CD4-positive, alpha-beta memory T cell (primary cell): ENCODE measurements around the gene ITSN1. TPM values are rescaled to one million over a fixed set of nuclear protein-coding genes. Genes with fewer than 3 reads are reported as not detected.

Experiments used
- CTCF ChIA-PET: fragments of 350-600 bp; sonication (Branson Sonifier 250); formaldehyde crosslinking; loops from one replicate; lab custom pipeline; 2021; ENCODE audit warnings: inconsistent platforms; ENCODE audit not compliant: partially characterized antibody; lab: Charles Lee
- POLR2A ChIA-PET: fragments of 350-600 bp; sonication (Branson Sonifier 250); formaldehyde crosslinking; loops from one replicate; lab custom pipeline; 2021; ENCODE audit not compliant: partially characterized antibody; lab: Charles Lee
- DNase-seq, 5 donors: peaks; one replicate each; pipeline versions ENCODE4 v3.0.0 to v3.0.0-alpha.2; 2020 to 2022; ENCODE audit warnings: mixed read lengths in 1 of 5
- H3K27ac ChIP-seq: one replicate; pipeline ENCODE4 v1.7.0; 2013; ENCODE audit warnings: low read depth, low read length
- H3K27me3 ChIP-seq: 2 replicates; pipeline ENCODE4 v1.7.0; 2013; ENCODE audit warnings: mild to moderate bottlenecking, low read length, moderate library complexity; ENCODE audit not compliant: insufficient read depth
- H3K36me3 ChIP-seq: 2 replicates; pipeline ENCODE4 v1.7.0; 2013; ENCODE audit warnings: mild to moderate bottlenecking, low read length, moderate library complexity; ENCODE audit not compliant: insufficient read depth
- H3K4me1 ChIP-seq: 2 replicates; pipeline ENCODE4 v1.7.0; 2013; ENCODE audit warnings: mild to moderate bottlenecking, low read length, moderate library complexity; ENCODE audit not compliant: insufficient read depth
- H3K4me3 ChIP-seq, 2 donors: one replicate each; pipeline ENCODE4 v1.7.0; 2013; ENCODE audit warnings: low read length in 2 of 2, mild to moderate bottlenecking in 1 of 2
- H3K9me3 ChIP-seq, 2 donors: one replicate each; pipeline ENCODE4 v1.7.0; 2013; ENCODE audit warnings: low read length in 2 of 2, control low read depth in 1 of 2; ENCODE audit not compliant: control insufficient read depth in 1 of 2
- H3K27ac Mint-ChIP-seq, 7 donors: one replicate each; pipeline ENCODE4 v1.8.0; 2020 to 2021; ENCODE audit warnings: mixed read lengths in 7 of 7, mild to moderate bottlenecking in 6 of 7, inconsistent platforms in 3 of 7, moderate library complexity in 3 of 7
- H3K27me3 Mint-ChIP-seq, 2 donors: one replicate each; pipeline ENCODE4 v1.8.0; 2020 to 2021; ENCODE audit warnings: mixed read lengths in 2 of 2
- H3K36me3 Mint-ChIP-seq, 2 donors: one replicate each; pipeline ENCODE4 v1.8.0; 2020 to 2021; ENCODE audit warnings: mixed read lengths in 2 of 2, inconsistent platforms in 1 of 2, mild to moderate bottlenecking in 1 of 2
- H3K4me1 Mint-ChIP-seq, 4 donors: one replicate each; pipeline ENCODE4 v1.8.0; 2020 to 2021; ENCODE audit warnings: mixed read lengths in 4 of 4, mild to moderate bottlenecking in 1 of 4
- H3K4me3 Mint-ChIP-seq, 8 donors: one replicate each; pipeline ENCODE4 v1.8.0; 2020 to 2021; ENCODE audit warnings: mixed read lengths in 8 of 8, mild to moderate bottlenecking in 7 of 8, moderate library complexity in 6 of 8, inconsistent platforms in 3 of 8
- H3K9me3 Mint-ChIP-seq, 8 donors: one replicate each; pipeline ENCODE4 v1.8.0; 2020 to 2021; ENCODE audit warnings: mixed read lengths in 8 of 8, mild to moderate bottlenecking in 5 of 8, inconsistent platforms in 3 of 8, moderate library complexity in 1 of 8
- intact Hi-C: fragments of 100-400 bp; cut with micrococcal nuclease; formaldehyde crosslinking; loops from one replicate; pipeline ENCODE4 v1.15.1; 2023
- polyA plus RNA-seq, 2 donors: library from polyadenylated mRNA; unstranded; fragments of 300-500 nt; fragmentation: Illumina TruSeq; gene quantifications; one replicate each; pipeline ENCODE4 v1.2.3, GENCODE V29; 2021
- total RNA-seq, 2 experiments: library from RNA; stranded (reverse); gene quantifications; one replicate each; pipeline ENCODE4 v1.2.3, GENCODE V29; 2021

The ITSN1 gene
- total and polyA plus RNA-seq, 4 experiments from 2014 or later: 1.0 to 3.9 (median 3.0) TPM

DNA sequence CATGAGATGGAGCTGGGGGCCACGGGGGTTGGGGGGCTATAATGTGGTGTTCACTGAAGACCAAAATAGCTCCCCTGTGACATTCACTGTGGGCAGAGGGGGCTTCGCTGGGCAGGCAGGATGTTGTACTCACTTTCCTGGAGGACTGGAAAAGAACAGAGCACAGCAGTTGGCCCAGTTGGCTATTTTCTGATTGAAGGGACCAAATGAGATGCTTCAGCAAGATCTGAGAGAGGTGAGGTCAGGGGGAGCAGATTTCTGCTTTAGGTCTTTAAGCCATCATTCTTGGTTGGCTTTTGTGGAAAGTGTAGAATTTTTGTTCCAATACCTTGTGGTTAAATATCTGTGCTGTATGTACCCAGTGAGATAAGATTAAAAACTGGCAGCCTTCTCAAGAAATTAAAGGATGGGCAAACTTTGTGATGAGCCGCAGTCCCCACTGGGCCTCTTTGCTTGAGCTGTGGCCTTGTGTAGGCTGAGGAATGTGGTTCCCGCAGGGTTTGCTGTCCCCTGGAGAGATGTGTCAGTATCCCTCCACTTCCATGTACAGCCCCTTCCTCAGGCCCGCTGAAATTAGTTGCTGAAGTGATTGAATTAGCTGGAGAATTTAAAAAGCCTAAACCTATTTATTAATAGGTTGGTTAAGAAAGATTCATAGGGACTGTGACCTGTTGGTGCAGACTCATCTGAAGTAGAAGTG is 192.7 kb downstream of the ITSN1 start:
- H3K4me1 ChIP-seq: no peaks in the 10 kb centered on the region
- Mint-ChIP-seq H3K4me3 (no peak overlapping the region), H3K27me3 (no peaks in the 10 kb centered on the region), H3K9me3 (peaks cover 0 to 3% (median 0%) of the 10 kb centered on the region in 8 donors), H3K27ac (no peak overlapping the region), H3K36me3 (peaks cover 2% of the 10 kb centered on the region in 2 donors), H3K4me1 (no peaks in the 10 kb centered on the region)
- H3K27ac ChIP-seq: no peak overlapping the region
- no peaks in the 10 kb centered on the region for H3K27me3 ChIP-seq
- ChIA-PET POLR2A (no interaction called here), CTCF (no interaction called here)
- no peaks in the 10 kb centered on the region for H3K36me3 ChIP-seq
- DNase-seq: no peak
- intact Hi-C loops: no loop called here
- no peak overlapping the region for H3K4me3 ChIP-seq
- H3K9me3 ChIP-seq: no peaks in the 10 kb centered on the region

DNA sequence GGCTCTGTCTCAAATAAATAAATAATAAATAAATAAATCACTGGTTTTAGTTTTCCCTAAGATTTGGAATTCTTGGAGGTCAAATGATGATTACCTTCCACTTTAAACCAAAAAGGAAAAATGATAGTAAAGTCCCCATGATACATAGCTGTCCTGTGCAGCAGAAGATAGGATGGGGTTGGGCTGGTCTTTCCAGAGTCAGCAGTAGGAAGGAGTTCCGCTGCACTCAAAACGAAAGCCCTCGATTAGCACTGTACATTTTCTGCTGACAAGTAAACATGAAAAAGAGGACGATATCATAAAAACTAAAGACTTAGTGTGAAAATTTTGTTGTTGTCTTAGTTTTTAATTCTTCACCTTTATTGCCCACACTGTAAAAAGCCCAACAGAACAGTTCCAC is 193.6 kb downstream of the ITSN1 start:
- intact Hi-C loops: no loop called here
- Histone ChIP-seq H3K36me3 (no peaks in the 10 kb centered on the region), H3K27me3 (no peaks in the 10 kb centered on the region)

DNA sequence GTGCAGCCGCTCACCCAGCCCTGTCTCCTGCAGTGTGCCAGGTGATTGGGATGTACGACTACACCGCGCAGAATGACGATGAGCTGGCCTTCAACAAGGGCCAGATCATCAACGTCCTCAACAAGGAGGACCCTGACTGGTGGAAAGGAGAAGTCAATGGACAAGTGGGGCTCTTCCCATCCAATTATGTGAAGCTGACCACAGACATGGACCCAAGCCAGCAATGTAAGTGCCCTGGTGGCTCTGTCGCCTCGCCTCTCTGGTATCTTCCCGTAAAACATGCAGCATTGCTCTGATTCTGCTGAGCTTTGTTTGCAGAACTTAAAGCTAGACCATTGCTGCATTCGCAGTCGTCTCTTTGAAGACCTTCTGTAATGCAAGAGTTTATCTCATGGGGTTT is 194.1 kb downstream of the ITSN1 start:
- H3K9me3 Mint-ChIP-seq: no peaks in the 10 kb centered on the region
- no peak overlapping the region for H3K27ac Mint-ChIP-seq
- intact Hi-C loops: no loop called here
- CTCF ChIA-PET: no interaction called here
- Histone ChIP-seq H3K36me3 (no peaks in the 10 kb centered on the region), H3K9me3 (no peaks in the 10 kb centered on the region), H3K4me1 (no peaks in the 10 kb centered on the region), H3K27me3 (no peaks in the 10 kb centered on the region), H3K27ac (no peak overlapping the region), H3K4me3 (no peak overlapping the region)
- no peak for DNase-seq
- H3K36me3 Mint-ChIP-seq: peaks cover 0 to 2% of the 10 kb centered on the region in 2 donors
- no peaks in the 10 kb centered on the region for H3K27me3 Mint-ChIP-seq
- no peaks in the 10 kb centered on the region for H3K4me1 Mint-ChIP-seq
- POLR2A ChIA-PET: no interaction called here
- no peak overlapping the region for H3K4me3 Mint-ChIP-seq

More for the DNA sequence above, 193.6 kb downstream of the ITSN1 start:
- POLR2A ChIA-PET: interaction anchor here (0.6 kb wide), 1 partner anchor 1169 kb away, joined by 3 read pairs; no protein-coding TSS in a partner anchor
- H3K4me1 Mint-ChIP-seq: no peaks in the 10 kb centered on the region
- no peaks in the 10 kb centered on the region for H3K27me3 Mint-ChIP-seq
- no peaks in the 10 kb centered on the region for H3K9me3 Mint-ChIP-seq
- Histone ChIP-seq H3K9me3 (no peaks in the 10 kb centered on the region), H3K4me1 (no peaks in the 10 kb centered on the region), H3K27ac (no peak overlapping the region), H3K4me3 (no peak overlapping the region)
- H3K4me3 Mint-ChIP-seq: no peak overlapping the region
- peaks cover 0 to 2% of the 10 kb centered on the region in 2 donors for H3K36me3 Mint-ChIP-seq
- H3K27ac Mint-ChIP-seq: no peak overlapping the region
- no peak for DNase-seq
- CTCF ChIA-PET: no interaction called here

DNA sequence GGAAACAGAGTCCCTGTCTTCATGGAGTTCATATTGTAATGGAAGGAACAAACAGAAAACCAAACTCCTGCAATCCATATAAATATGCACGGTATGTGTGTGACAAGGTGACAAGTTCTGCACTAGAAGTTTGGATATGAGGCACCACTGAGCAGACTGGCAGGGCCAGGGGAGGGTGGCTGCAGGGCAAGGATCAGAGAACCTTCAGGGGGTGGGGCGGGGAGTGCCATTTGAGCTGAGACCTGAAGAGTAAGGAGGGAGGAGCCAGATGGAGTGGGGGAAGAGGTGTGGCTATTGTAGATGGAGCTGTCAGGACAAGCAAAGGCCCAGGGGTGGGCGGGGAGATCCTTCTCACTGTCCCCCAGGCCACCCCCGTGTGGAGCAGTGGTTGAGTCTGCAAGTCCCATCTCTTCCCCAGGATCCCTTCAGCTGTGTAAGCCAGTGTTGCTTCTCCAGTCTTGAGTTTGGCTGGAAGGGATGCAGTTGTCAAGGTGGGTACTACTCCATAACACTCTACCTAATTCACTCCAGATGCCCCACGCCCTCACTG is 196.9 kb downstream of the ITSN1 start:
- Histone ChIP-seq H3K9me3 (no peaks in the 10 kb centered on the region), H3K36me3 (no peaks in the 10 kb centered on the region), H3K27ac (no peak overlapping the region), H3K4me1 (no peaks in the 10 kb centered on the region), H3K27me3 (no peaks in the 10 kb centered on the region), H3K4me3 (no peak overlapping the region)
- Mint-ChIP-seq H3K4me3 (no peak overlapping the region), H3K27ac (no peak overlapping the region), H3K4me1 (no peaks in the 10 kb centered on the region), H3K36me3 (no peaks in the 10 kb centered on the region), H3K27me3 (no peaks in the 10 kb centered on the region), H3K9me3 (no peaks in the 10 kb centered on the region)
- intact Hi-C loops: no loop called here
- DNase-seq: no peak
- ChIA-PET POLR2A (no interaction called here), CTCF (no interaction called here)

DNA sequence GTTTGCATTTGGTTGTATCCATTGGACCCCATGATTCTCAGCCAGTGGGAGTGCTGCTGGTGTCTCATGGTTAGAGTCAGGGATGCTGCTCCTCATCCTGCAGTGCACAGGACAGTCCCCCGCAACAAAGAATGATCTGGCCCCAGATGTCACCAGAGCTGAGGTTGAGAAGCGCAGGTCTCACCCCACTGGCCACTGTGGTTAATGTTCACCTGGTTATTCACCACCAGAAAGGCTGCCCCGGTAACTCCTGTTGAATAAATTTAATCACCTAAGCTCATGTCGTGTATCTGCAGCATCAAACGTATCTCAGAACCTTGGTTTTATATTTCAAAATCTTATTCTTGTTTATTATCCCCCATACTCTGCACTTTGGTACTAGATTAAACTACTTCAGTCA is 197.5 kb downstream of the ITSN1 start:
- Histone ChIP-seq H3K27ac (no peak overlapping the region), H3K4me1 (no peaks in the 10 kb centered on the region), H3K9me3 (no peaks in the 10 kb centered on the region), H3K36me3 (no peaks in the 10 kb centered on the region), H3K27me3 (no peaks in the 10 kb centered on the region), H3K4me3 (no peak overlapping the region)
- H3K4me1 Mint-ChIP-seq: no peaks in the 10 kb centered on the region
- no peak overlapping the region for H3K4me3 Mint-ChIP-seq
- H3K9me3 Mint-ChIP-seq: no peaks in the 10 kb centered on the region
- intact Hi-C loops: no loop called here
- H3K27ac Mint-ChIP-seq: no peak overlapping the region
- H3K36me3 Mint-ChIP-seq: no peaks in the 10 kb centered on the region
- DNase-seq: no peak
- ChIA-PET POLR2A (no interaction called here), CTCF (no interaction called here)
- H3K27me3 Mint-ChIP-seq: no peaks in the 10 kb centered on the region

DNA sequence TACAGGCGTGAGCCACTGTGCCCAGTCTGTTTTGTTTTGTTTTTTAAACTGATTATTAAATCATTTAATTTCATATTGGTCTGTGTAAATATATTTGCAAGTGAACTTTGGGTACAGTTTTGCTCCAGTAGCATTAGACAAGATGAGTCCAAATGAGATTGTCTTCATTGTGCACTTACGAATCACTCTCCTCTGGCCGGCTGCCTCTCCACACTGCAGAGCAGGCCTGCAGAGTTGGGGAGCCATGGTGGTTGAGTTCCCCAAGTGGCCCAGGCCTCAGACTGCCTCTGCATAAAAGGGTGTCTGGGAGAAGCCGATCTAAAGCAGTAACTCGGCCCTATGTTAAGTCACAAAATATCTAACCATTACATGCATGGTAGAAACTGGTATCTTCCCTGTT is 198.5 kb downstream of the ITSN1 start:
- POLR2A ChIA-PET: no interaction called here
- intact Hi-C loops: no loop called here
- H3K4me1 Mint-ChIP-seq: no peaks in the 10 kb centered on the region

DNA sequence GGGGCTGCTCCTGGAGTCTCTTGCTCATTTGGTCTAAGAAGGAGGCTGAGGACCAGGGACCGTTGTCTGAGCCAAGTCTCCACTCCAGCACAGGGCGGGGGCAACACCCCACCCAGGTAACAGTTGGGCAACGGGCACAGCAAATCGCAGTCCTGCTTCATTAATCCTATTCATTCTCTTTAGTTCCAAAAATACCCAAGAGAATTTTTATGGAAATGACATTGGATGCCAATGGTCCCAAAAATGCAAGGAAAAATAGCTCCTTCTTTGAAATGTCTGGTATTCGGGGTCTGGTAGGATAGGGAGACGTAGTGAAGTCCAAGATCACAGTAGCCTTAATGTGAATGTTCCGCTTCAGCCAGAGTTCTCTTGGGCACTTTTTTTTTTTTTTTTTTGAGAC is 199.3 kb downstream of the ITSN1 start:
- Mint-ChIP-seq H3K27me3 (no peaks in the 10 kb centered on the region), H3K4me3 (no peak overlapping the region), H3K27ac (no peak overlapping the region), H3K4me1 (no peaks in the 10 kb centered on the region), H3K36me3 (no peaks in the 10 kb centered on the region), H3K9me3 (peaks cover 0 to 10% (median 5%) of the 10 kb centered on the region in 8 donors)
- ChIA-PET POLR2A (no interaction called here), CTCF (no interaction called here)
- DNase-seq: no peak
- Histone ChIP-seq H3K36me3 (no peaks in the 10 kb centered on the region), H3K4me3 (no peak overlapping the region), H3K27ac (no peak overlapping the region), H3K27me3 (no peaks in the 10 kb centered on the region), H3K9me3 (no peaks in the 10 kb centered on the region), H3K4me1 (no peaks in the 10 kb centered on the region)
- intact Hi-C loops: no loop called here

More for the DNA sequence above, 198.5 kb downstream of the ITSN1 start:
- H3K27ac Mint-ChIP-seq: peak overlapping the region in 1 of 7 donors; percentile 44
- H3K9me3 Mint-ChIP-seq: peaks cover 0 to 2% (median 0%) of the 10 kb centered on the region in 8 donors
- no peaks in the 10 kb centered on the region for H3K36me3 Mint-ChIP-seq
- DNase-seq: no peak
- no peak overlapping the region for H3K27ac ChIP-seq
- no peaks in the 10 kb centered on the region for H3K27me3 Mint-ChIP-seq
- H3K4me1 ChIP-seq: no peaks in the 10 kb centered on the region
- H3K9me3 ChIP-seq: no peaks in the 10 kb centered on the region
- H3K27me3 ChIP-seq: no peaks in the 10 kb centered on the region
- no peak overlapping the region for H3K4me3 ChIP-seq
- no peaks in the 10 kb centered on the region for H3K36me3 ChIP-seq
- CTCF ChIA-PET: no interaction called here
- no peak overlapping the region for H3K4me3 Mint-ChIP-seq
